H9 (cell line): Measurements from ENCODE around the gene FANCL. TPM values are rescaled to one million over a fixed set of nuclear protein-coding genes. Genes with fewer than 3 reads are reported as not detected.
A peak's percentile ranks its signal among the peaks of the same experiment; 100 is the strongest.

ENCODE experiments used
- DNase-seq: peaks from one replicate; pipeline ENCODE4 v3.0.0-alpha.2; 2017
- H2AFZ ChIP-seq: one replicate; pipeline ENCODE4 v1.6.1; 2013; ENCODE audit warnings: mild to moderate bottlenecking, low read length, control low read depth, moderate library complexity
- H2AK5ac ChIP-seq: 2 replicates; pipeline ENCODE4 v1.6.1; 2013; ENCODE audit warnings: low read length, control low read depth, mixed read lengths; ENCODE audit not compliant: insufficient read length
- H2BK120ac ChIP-seq: one replicate; pipeline ENCODE4 v1.6.1; 2013; ENCODE audit warnings: low read depth, mild to moderate bottlenecking, low read length, control low read depth, inconsistent platforms; ENCODE audit not compliant: poor library complexity, severe bottlenecking
- H2BK12ac ChIP-seq: 2 replicates; pipeline ENCODE4 v1.6.1; 2013; ENCODE audit warnings: low read length, control low read depth, mixed read lengths, low read depth; ENCODE audit not compliant: insufficient read length
- H2BK15ac ChIP-seq: 2 replicates; pipeline ENCODE4 v1.6.1; 2013; ENCODE audit warnings: low read depth, low read length, control low read depth
- H2BK20ac ChIP-seq: one replicate; pipeline ENCODE4 v1.6.1; 2013; ENCODE audit warnings: low read depth, mild to moderate bottlenecking, low read length, control low read depth, inconsistent platforms; ENCODE audit not compliant: poor library complexity, severe bottlenecking
- H2BK5ac ChIP-seq: 2 replicates; pipeline ENCODE4 v1.6.1; 2013; ENCODE audit warnings: low read length, control low read depth, mixed read lengths; ENCODE audit not compliant: insufficient read length
- H3K14ac ChIP-seq: 2 replicates; pipeline ENCODE4 v1.6.1; 2013; ENCODE audit warnings: low read length, control low read depth; ENCODE audit not compliant: insufficient read depth
- H3K18ac ChIP-seq: 2 replicates; pipeline ENCODE4 v1.6.1; 2013; ENCODE audit warnings: low read depth, mild to moderate bottlenecking, mixed read lengths, low read length, control low read depth; ENCODE audit not compliant: insufficient read length
- H3K23ac ChIP-seq: 2 replicates; pipeline ENCODE4 v1.6.1; 2013; ENCODE audit warnings: low read length, control low read depth, mixed read lengths, low read depth; ENCODE audit not compliant: insufficient read length
- H3K23me2 ChIP-seq: 2 replicates; pipeline ENCODE4 v1.6.1; 2013; ENCODE audit warnings: low read depth, mild to moderate bottlenecking, mixed read lengths, low read length, control low read depth; ENCODE audit not compliant: insufficient read length, poor library complexity, severe bottlenecking
- H3K27ac ChIP-seq: 2 replicates; pipeline ENCODE4 v1.5.1; 2013; ENCODE audit warnings: low read length, control low read depth, mixed read lengths, low read depth; ENCODE audit not compliant: insufficient read length
- H3K27me3 ChIP-seq: 2 replicates; pipeline ENCODE4 v1.6.1; 2013; ENCODE audit warnings: low read length, control low read depth, inconsistent platforms; ENCODE audit not compliant: insufficient read depth
- H3K4ac ChIP-seq: 2 replicates; pipeline ENCODE4 v1.6.1; 2013; ENCODE audit warnings: low read depth, mild to moderate bottlenecking, control low read depth, inconsistent platforms, low read length, moderate library complexity
- H3K4me1 ChIP-seq: 2 replicates; pipeline ENCODE4 v1.6.1; 2013; ENCODE audit warnings: low read length, control low read depth, inconsistent platforms; ENCODE audit not compliant: insufficient read depth
- H3K4me2 ChIP-seq: 2 replicates; pipeline ENCODE4 v1.6.1; 2013; ENCODE audit warnings: low read length, control low read depth, mixed read lengths; ENCODE audit not compliant: insufficient read length, insufficient read depth
- H3K56ac ChIP-seq: 2 replicates; pipeline ENCODE4 v1.6.1; 2013; ENCODE audit warnings: low read depth, mild to moderate bottlenecking, mixed read lengths, low read length, control low read depth; ENCODE audit not compliant: insufficient read length
- H3K79me1 ChIP-seq: 2 replicates; pipeline ENCODE4 v1.6.1; 2013; ENCODE audit warnings: low read depth, mild to moderate bottlenecking, moderate library complexity, low read length, control low read depth, inconsistent platforms; ENCODE audit not compliant: insufficient read depth, poor library complexity, severe bottlenecking
- H3K79me2 ChIP-seq: 2 replicates; pipeline ENCODE4 v1.6.1; 2013; ENCODE audit warnings: low read length, control low read depth, inconsistent platforms; ENCODE audit not compliant: insufficient read depth
- H3K9ac ChIP-seq: 2 replicates; pipeline ENCODE4 v1.6.1; 2013; ENCODE audit warnings: low read length, control low read depth, mixed read lengths; ENCODE audit not compliant: insufficient read length; ENCODE audit errors: extremely low read depth
- H3K9me3 ChIP-seq: one replicate; pipeline ENCODE4 v1.6.1; 2013; ENCODE audit warnings: low read depth, low read length, inconsistent platforms; ENCODE audit not compliant: control insufficient read depth
- H3T11ph ChIP-seq: one replicate; pipeline ENCODE4 v1.6.1; 2013; ENCODE audit warnings: mild to moderate bottlenecking, low read length, control low read depth, inconsistent platforms
- H4K20me1 ChIP-seq: one replicate; pipeline ENCODE4 v1.6.1; 2013; ENCODE audit not compliant: control insufficient read depth, insufficient read length, insufficient read depth
- H4K5ac ChIP-seq: 2 replicates; pipeline ENCODE4 v1.6.1; 2013; ENCODE audit warnings: low read depth, mild to moderate bottlenecking, mixed read lengths, low read length, control low read depth; ENCODE audit not compliant: insufficient read length
- H4K8ac ChIP-seq: replicated peaks from 2 replicates; pipeline ENCODE4 v1.6.1; 2013; ENCODE audit warnings: low read length, control low read depth, mixed read lengths, low read depth; ENCODE audit not compliant: insufficient read length
- H4K91ac ChIP-seq: 2 replicates; pipeline ENCODE4 v1.6.1; 2013; ENCODE audit warnings: low read depth, mild to moderate bottlenecking, moderate library complexity, mixed read lengths, low read length, control low read depth; ENCODE audit not compliant: insufficient read length
- H3K27ac Mint-ChIP-seq, 3 experiments: 2 replicates in 2 of 3; 3 replicates in 1 of 3; pipeline ENCODE4 v1.8.0; 2020 to 2021; ENCODE audit warnings: mixed read lengths in 3 of 3, mild to moderate bottlenecking in 1 of 3, moderate library complexity in 1 of 3
- H3K27me3 Mint-ChIP-seq: 2 replicates; pipeline ENCODE4 v1.8.0; 2021; ENCODE audit warnings: low read depth, mild to moderate bottlenecking, moderate library complexity, mixed read lengths
- H3K36me3 Mint-ChIP-seq, 3 experiments: 2 replicates in 2 of 3; 3 replicates in 1 of 3; pipeline ENCODE4 v1.8.0; 2020 to 2021; ENCODE audit warnings: low read depth in 3 of 3, mixed read lengths in 3 of 3; ENCODE audit not compliant: insufficient read depth in 1 of 3
- H3K4me1 Mint-ChIP-seq, 2 experiments: 2 replicates each; pipeline ENCODE4 v1.8.0; 2020; ENCODE audit warnings: mixed read lengths in 2 of 2
- H3K4me3 Mint-ChIP-seq, 2 experiments: 2 replicates in 1 of 2; 3 replicates in 1 of 2; pipeline ENCODE4 v1.8.0; 2020 to 2021; ENCODE audit warnings: mild to moderate bottlenecking in 2 of 2, mixed read lengths in 2 of 2, moderate library complexity in 1 of 2
- H3K9me3 Mint-ChIP-seq, 2 experiments: 2 replicates in 1 of 2; 3 replicates in 1 of 2; pipeline ENCODE4 v1.8.0; 2020; ENCODE audit warnings: mild to moderate bottlenecking in 2 of 2, mixed read lengths in 2 of 2, moderate library complexity in 1 of 2
- WGBS: extraction: QIAGEN DNeasy Blood & Tissue Kit; methylation state at CpG from one replicate; pipeline ENCODE4 v1.1.7; 2013; ENCODE audit warnings: missing lambda C conversion rate, low lambda C conversion rate, mixed read lengths; ENCODE audit not compliant: insufficient read length; ENCODE audit errors: extremely low coverage; 5-methylcytosine and 5-hydroxymethylcytosine counted together
- total RNA-seq: library from RNA; stranded (reverse); gene quantifications from 2 replicates; pipeline ENCODE4 v1.2.1, GENCODE V29; 2021
- TF ChIP-seq, protein P1 (sequence below): fragments of 200-600 bp; sonication (generic); conservative IDR thresholded peaks from 3 replicates; pipeline ENCODE4 v1.8.0; 2021; ENCODE audit warnings: antibody characterized with exemption, mild to moderate bottlenecking

Gene FANCL
- total RNA-seq, 1 experiment from 2014 or later, result 41.5 TPM

DNA sequence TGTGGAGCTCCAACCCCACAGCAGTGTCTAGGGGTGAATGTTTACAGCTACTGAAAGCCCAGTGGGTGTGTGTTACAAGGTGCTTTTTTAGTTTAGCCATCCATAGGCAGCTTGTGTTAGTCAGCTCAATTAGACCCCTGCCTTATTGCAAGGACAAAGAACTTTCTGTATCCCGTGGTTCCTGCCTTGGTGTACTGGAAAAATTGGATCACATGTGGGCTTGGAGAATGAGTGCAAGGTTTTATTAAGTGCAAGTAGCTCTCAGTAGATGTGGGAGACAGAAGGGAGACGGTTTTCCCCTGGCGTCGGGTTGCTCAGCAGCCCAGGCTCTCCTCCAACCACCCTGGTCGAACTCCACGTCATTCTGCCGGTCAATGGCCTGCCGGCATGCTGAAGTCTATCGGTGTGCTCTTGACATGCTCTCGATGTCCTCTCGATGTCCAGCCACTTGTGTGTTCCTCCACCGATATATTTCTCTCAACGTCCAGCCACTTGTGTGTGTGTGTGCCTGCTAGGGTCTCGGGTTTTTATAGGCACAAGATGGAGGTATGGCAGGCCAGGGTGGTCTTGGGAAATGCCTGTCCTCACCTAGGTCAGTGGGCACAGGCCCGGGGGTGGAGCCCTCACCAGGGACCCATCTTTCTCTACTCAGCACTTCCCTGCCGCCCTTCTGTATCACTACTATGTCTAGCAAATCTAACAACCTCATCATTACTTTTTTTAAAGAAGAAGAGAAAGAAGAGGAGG is 13.8 kb downstream of the FANCL start:
- Histone ChIP-seq H3T11ph (no peak overlapping the region), H2AK5ac (no peak overlapping the region), H4K8ac (no peak overlapping the region), H4K20me1 (no peaks in the 10 kb centered on the region), H4K91ac (no peak overlapping the region), H3K56ac (no peak overlapping the region), H3K27me3 (no peaks in the 10 kb centered on the region), H2BK120ac (no peak overlapping the region), H3K79me1 (no peaks in the 10 kb centered on the region), H2BK20ac (no peak overlapping the region), H3K4me2 (no peak overlapping the region), H3K79me2 (peaks cover 5% of the 10 kb centered on the region; the same call in 1 of the 2 replicates), H2AFZ (no peak overlapping the region), H3K27ac (no peak overlapping the region), H3K23ac (no peak overlapping the region), H3K14ac (no peak overlapping the region), H2BK15ac (no peak overlapping the region), H2BK5ac (no peak overlapping the region), H3K23me2 (no peaks in the 10 kb centered on the region), H3K9me3 (no peaks in the 10 kb centered on the region), H3K9ac (no peak overlapping the region), H3K18ac (no peak overlapping the region), H3K4ac (no peak overlapping the region), H3K4me1 (peaks cover 2% of the 10 kb centered on the region; the same call in 1 of the 2 replicates), H2BK12ac (no peak overlapping the region), H4K5ac (no peak overlapping the region)
- DNase-seq, result no peak
- Mint-ChIP-seq H3K27ac (peak overlapping the region in 2 of 3 experiments; percentile 35 to 81; a peak in 5 of 7 replicates), H3K36me3 (peaks cover 19 to 31% (median 29%) of the 10 kb centered on the region in 3 experiments; a peak in 6 of 7 replicates), H3K4me3 (no peak overlapping the region), H3K9me3 (no peaks in the 10 kb centered on the region), H3K4me1 (peaks cover 12% of the 10 kb centered on the region in 2 experiments), H3K27me3 (no peaks in the 10 kb centered on the region)
- TF ChIP-seq, protein P1, sequence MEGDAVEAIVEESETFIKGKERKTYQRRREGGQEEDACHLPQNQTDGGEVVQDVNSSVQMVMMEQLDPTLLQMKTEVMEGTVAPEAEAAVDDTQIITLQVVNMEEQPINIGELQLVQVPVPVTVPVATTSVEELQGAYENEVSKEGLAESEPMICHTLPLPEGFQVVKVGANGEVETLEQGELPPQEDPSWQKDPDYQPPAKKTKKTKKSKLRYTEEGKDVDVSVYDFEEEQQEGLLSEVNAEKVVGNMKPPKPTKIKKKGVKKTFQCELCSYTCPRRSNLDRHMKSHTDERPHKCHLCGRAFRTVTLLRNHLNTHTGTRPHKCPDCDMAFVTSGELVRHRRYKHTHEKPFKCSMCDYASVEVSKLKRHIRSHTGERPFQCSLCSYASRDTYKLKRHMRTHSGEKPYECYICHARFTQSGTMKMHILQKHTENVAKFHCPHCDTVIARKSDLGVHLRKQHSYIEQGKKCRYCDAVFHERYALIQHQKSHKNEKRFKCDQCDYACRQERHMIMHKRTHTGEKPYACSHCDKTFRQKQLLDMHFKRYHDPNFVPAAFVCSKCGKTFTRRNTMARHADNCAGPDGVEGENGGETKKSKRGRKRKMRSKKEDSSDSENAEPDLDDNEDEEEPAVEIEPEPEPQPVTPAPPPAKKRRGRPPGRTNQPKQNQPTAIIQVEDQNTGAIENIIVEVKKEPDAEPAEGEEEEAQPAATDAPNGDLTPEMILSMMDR, result no peak
- WGBS, result no CpG with 5 or more reads among the region's 16 CpGs
